PC-3 (cell line): Measurements from ENCODE around the gene SYNE1. TPM values are rescaled to one million over a fixed set of nuclear protein-coding genes. Genes with fewer than 3 reads are reported as not detected.

Experiments
- ATAC-seq: fragments of 200-7000 bp; cut with Tn5 transposase; 2 replicates; pipeline ENCODE4 v1.9.1; 2020; ENCODE audit warnings: mild to moderate bottlenecking, moderate library complexity
- BruUV-seq: library from RNA; stranded (reverse); fragments of 400-500 nt; replicated peaks from 2 replicates; lab custom pipeline; 2021; lab: Mats Ljungman, UMichigan
- CTCF ChIA-PET: fragments of 300-600 bp; sonication (Branson Sonifier 250); formaldehyde crosslinking; loops from one replicate; lab custom pipeline; 2022; ENCODE audit warnings: antibody characterized with exemption; lab: Charles Lee
- POLR2A ChIA-PET: fragments of 300-600 bp; sonication (Branson Sonifier 250); formaldehyde crosslinking; loops from one replicate; lab custom pipeline; 2022; ENCODE audit warnings: antibody characterized with exemption; ENCODE audit not compliant: unreplicated experiment; lab: Charles Lee
- DNase-seq: peaks from one replicate; pipeline ENCODE4 v3.0.0-alpha.2; 2015
- H2AFZ ChIP-seq: fragments of 300-600 bp; sonication (generic); 2 replicates; pipeline ENCODE4 v1.6.0; 2016; ENCODE audit warnings: antibody characterized with exemption, low read length
- H3F3A ChIP-seq: fragments of 300-600 bp; sonication (generic); one replicate; pipeline ENCODE4 v1.6.0; 2017; ENCODE audit warnings: antibody characterized with exemption, low read length, control low read depth, mild to moderate bottlenecking; ENCODE audit not compliant: unreplicated experiment
- H3K27ac ChIP-seq: fragments of 300-600 bp; sonication (generic); 2 replicates; pipeline ENCODE4 v1.5.1; 2016; ENCODE audit warnings: mild to moderate bottlenecking, low read length
- H3K27me3 ChIP-seq: fragments of 300-600 bp; sonication (generic); 2 replicates; pipeline ENCODE4 v1.6.1; 2016; ENCODE audit warnings: low read length, mixed read lengths
- H3K36me3 ChIP-seq: fragments of 300-600 bp; sonication (generic); 2 replicates; pipeline ENCODE4 v1.6.1; 2016; ENCODE audit warnings: low read depth, mixed run types, low read length, mixed read lengths
- H3K4me1 ChIP-seq: fragments of 300-600 bp; sonication (generic); 2 replicates; pipeline ENCODE4 v1.5.1; 2016; ENCODE audit warnings: low read length; ENCODE audit not compliant: insufficient read depth
- H3K4me2 ChIP-seq: fragments of 300-600 bp; sonication (generic); 2 replicates; pipeline ENCODE4 v1.6.0; 2016; ENCODE audit warnings: low read length
- H3K4me3 ChIP-seq: fragments of 300-600 bp; sonication (generic); 2 replicates; pipeline ENCODE4 v1.5.1; 2016; ENCODE audit warnings: mild to moderate bottlenecking, low read length, mixed read lengths
- H3K79me2 ChIP-seq: fragments of 300-600 bp; sonication (generic); 2 replicates; pipeline ENCODE4 v1.6.1; 2017; ENCODE audit warnings: low read length, mixed read lengths
- H3K9ac ChIP-seq: fragments of 300-600 bp; sonication (generic); 2 replicates; pipeline ENCODE4 v1.6.0; 2016; ENCODE audit warnings: mild to moderate bottlenecking, low read length
- H3K9me2 ChIP-seq: fragments of 300-600 bp; sonication (generic); replicated peaks from 2 replicates; pipeline ENCODE4 v1.6.1; 2016; ENCODE audit warnings: mixed run types, low read length, mixed read lengths
- H3K9me3 ChIP-seq: fragments of 300-600 bp; sonication (generic); 2 replicates; pipeline ENCODE4 v1.6.1; 2016; ENCODE audit warnings: low read length, mixed read lengths
- H4K20me1 ChIP-seq: fragments of 300-600 bp; sonication (generic); 2 replicates; pipeline ENCODE4 v1.6.1; 2016; ENCODE audit warnings: low read length, mixed read lengths
- EZH2 ChIP-seq: fragments of 300-600 bp; sonication (generic); IDR thresholded peaks from one replicate; pipeline ENCODE4 v1.6.1; 2017; ENCODE audit warnings: antibody characterized with exemption, mild to moderate bottlenecking, low read length; ENCODE audit not compliant: unreplicated experiment
- EZH2phosphoT487 ChIP-seq: fragments of 300-600 bp; sonication (generic); IDR thresholded peaks from 2 replicates; pipeline ENCODE4 v1.6.1; 2018; ENCODE audit warnings: mild to moderate bottlenecking, antibody characterized with exemption, low read length, borderline replicate concordance
- intact Hi-C: fragments of 100-400 bp; cut with micrococcal nuclease; formaldehyde crosslinking; loops from 2 replicates; pipeline ENCODE4 v1.9.0; 2023
- total RNA-seq: library from RNA; depleted of rRNA; stranded (reverse); fragments of >200 nt; gene quantifications from 2 replicates; pipeline ENCODE4 v1.2.3, GENCODE V29; 2014
- TF ChIP-seq, protein P1 (sequence below): fragments of 300-600 bp; sonication (generic); conservative IDR thresholded peaks from 2 replicates; pipeline ENCODE4 v1.5.1; 2017; ENCODE audit warnings: antibody characterized with exemption, low read depth, mild to moderate bottlenecking, low read length

The SYNE1 gene
- total RNA-seq, 1 experiment from 2014 or later, result 16.7 TPM

GRCh38 chr6:152241013-152241766 lies 396.0 kb downstream of the SYNE1 start:
- POLR2A ChIA-PET, result no interaction called here
- Histone ChIP-seq H3K4me1 (no peaks in the 10 kb centered on the region), H3K36me3 (no peaks in the 10 kb centered on the region), H3K4me2 (no peak overlapping the region), H2AFZ (no peak overlapping the region), H3K9me3 (no peaks in the 10 kb centered on the region), H3K9ac (no peak overlapping the region), H3K27me3 (no peaks in the 10 kb centered on the region), H3K79me2 (no peaks in the 10 kb centered on the region), H3K4me3 (no peak overlapping the region), H4K20me1 (no peaks in the 10 kb centered on the region), H3K27ac (no peak overlapping the region), H3K9me2 (no peaks in the 10 kb centered on the region), H3F3A (no peaks in the 10 kb centered on the region)
- DNase-seq (no peak), ATAC-seq (no peak)
- no peak for TF ChIP-seq EZH2
- no peak for TF ChIP-seq EZH2phosphoT487
- TF ChIP-seq, protein P1, sequence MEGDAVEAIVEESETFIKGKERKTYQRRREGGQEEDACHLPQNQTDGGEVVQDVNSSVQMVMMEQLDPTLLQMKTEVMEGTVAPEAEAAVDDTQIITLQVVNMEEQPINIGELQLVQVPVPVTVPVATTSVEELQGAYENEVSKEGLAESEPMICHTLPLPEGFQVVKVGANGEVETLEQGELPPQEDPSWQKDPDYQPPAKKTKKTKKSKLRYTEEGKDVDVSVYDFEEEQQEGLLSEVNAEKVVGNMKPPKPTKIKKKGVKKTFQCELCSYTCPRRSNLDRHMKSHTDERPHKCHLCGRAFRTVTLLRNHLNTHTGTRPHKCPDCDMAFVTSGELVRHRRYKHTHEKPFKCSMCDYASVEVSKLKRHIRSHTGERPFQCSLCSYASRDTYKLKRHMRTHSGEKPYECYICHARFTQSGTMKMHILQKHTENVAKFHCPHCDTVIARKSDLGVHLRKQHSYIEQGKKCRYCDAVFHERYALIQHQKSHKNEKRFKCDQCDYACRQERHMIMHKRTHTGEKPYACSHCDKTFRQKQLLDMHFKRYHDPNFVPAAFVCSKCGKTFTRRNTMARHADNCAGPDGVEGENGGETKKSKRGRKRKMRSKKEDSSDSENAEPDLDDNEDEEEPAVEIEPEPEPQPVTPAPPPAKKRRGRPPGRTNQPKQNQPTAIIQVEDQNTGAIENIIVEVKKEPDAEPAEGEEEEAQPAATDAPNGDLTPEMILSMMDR, result no peak
- intact Hi-C loops, result no loop called here
- no TSS peak for BruUV-seq
- CTCF ChIA-PET, result no interaction called here

GRCh38 chr6:152240436-152240835 lies 396.7 kb downstream of the SYNE1 start:
- DNase-seq (no peak), ATAC-seq (no peak)
- H3K9me3 ChIP-seq, result no peaks in the 10 kb centered on the region
- H3K36me3 ChIP-seq, result no peaks in the 10 kb centered on the region
- ChIA-PET CTCF (no interaction called here), POLR2A (no interaction called here)
- TF ChIP-seq EZH2 (no peak), EZH2phosphoT487 (no peak)
- TF ChIP-seq, protein P1, result no peak
- H3K79me2 ChIP-seq, result no peaks in the 10 kb centered on the region
- H3K27me3 ChIP-seq, result no peaks in the 10 kb centered on the region
- no peak overlapping the region for H2AFZ ChIP-seq
- H4K20me1 ChIP-seq, result no peaks in the 10 kb centered on the region
- BruUV-seq, result no TSS peak
- no peak overlapping the region for H3K4me3 ChIP-seq
- H3K27ac ChIP-seq, result no peak overlapping the region
- H3K4me1 ChIP-seq, result no peaks in the 10 kb centered on the region
- no peak overlapping the region for H3K9ac ChIP-seq
- H3K4me2 ChIP-seq, result no peak overlapping the region
- intact Hi-C loops, result no loop called here
- H3K9me2 ChIP-seq, result no peaks in the 10 kb centered on the region
- H3F3A ChIP-seq, result no peaks in the 10 kb centered on the region

- no peak for ATAC-seq
Observed at GRCh38 chr6:152236370-152237097, 400.6 kb downstream of the SYNE1 start.

More at GRCh38 chr6:152236370-152237097, 400.6 kb downstream of the SYNE1 start:
- Histone ChIP-seq H4K20me1 (no peaks in the 10 kb centered on the region), H3K4me3 (no peak overlapping the region), H2AFZ (no peak overlapping the region), H3F3A (no peaks in the 10 kb centered on the region), H3K9ac (no peak overlapping the region), H3K9me3 (no peaks in the 10 kb centered on the region), H3K4me1 (peaks cover 11% of the 10 kb centered on the region; the same call in 1 of the 2 replicates), H3K79me2 (no peaks in the 10 kb centered on the region), H3K27me3 (no peaks in the 10 kb centered on the region), H3K4me2 (no peak overlapping the region), H3K9me2 (no peaks in the 10 kb centered on the region), H3K27ac (no peak overlapping the region), H3K36me3 (no peaks in the 10 kb centered on the region)
- no peak for TF ChIP-seq EZH2
- no peak for TF ChIP-seq EZH2phosphoT487
- TF ChIP-seq, protein P1, result no peak
- intact Hi-C loops, result no loop called here
- POLR2A ChIA-PET, result no interaction called here
- CTCF ChIA-PET, result no interaction called here
- DNase-seq, result no peak
- BruUV-seq, result no TSS peak
